NCI-H524 (cell line): ENCODE results near the gene SEC22C.
A peak's percentile ranks its signal among the peaks of the same experiment; 100 is the strongest.
"Not testable (repeated sequence)": the region's sequence is repeated elsewhere in the genome, so short reads cannot be mapped to it uniquely, and the experiment has no call there.

Experiments
- DNase-seq, 2 experiments: peaks; one replicate each; lab custom pipeline; 2025; lab: John Stamatoyannopoulos, UW

SEC22C gene

GRCh38 chr3:42581709-42582473, at the start of gene SEC22C:
Gene SEC22C (minus strand): TSS chr3:42581967. CDS start chr3:42569046, 12,921 bp downstream.
- peak; percentile 92 for DNase-seq

- DNase-seq: no peak
Measured at GRCh38 chr3:42613462-42613861, 31.7 kb upstream of the SEC22C start.

- no peak for DNase-seq
Measured at GRCh38 chr3:42612928-42613327, 31.2 kb upstream of the SEC22C start.

- DNase-seq: no peak
Measured at GRCh38 chr3:42612217-42612616, 30.4 kb upstream of the SEC22C start.

- no peak for DNase-seq
Measured at GRCh38 chr3:42610976-42611375, 29.2 kb upstream of the SEC22C start.

- no peak for DNase-seq
Measured at GRCh38 chr3:42608581-42608980, 26.8 kb upstream of the SEC22C start.

- DNase-seq: peak in 1 of 2 experiments; percentile 15
Measured at GRCh38 chr3:42605546-42606173, 23.9 kb upstream of the SEC22C start.

GRCh38 chr3:42602961-42603360, 21.2 kb upstream of the SEC22C start:
- DNase-seq: no peak

GRCh38 chr3:42601896-42602581, 20.3 kb upstream of the SEC22C start:
- no peak for DNase-seq

- peak in 1 of 2 experiments; percentile 64 for DNase-seq
Measured at GRCh38 chr3:42600958-42601675, 19.4 kb upstream of the SEC22C start.

- peak; percentile 96 to 99 for DNase-seq
Measured at GRCh38 chr3:42600111-42600957, 18.6 kb upstream of the SEC22C start, which contains the start of gene NKTR. Gene NKTR (plus strand): TSS chr3:42600686. CDS start chr3:42601007, 321 bp downstream.

- not testable (repeated sequence) for DNase-seq
Measured at GRCh38 chr3:42597098-42597497, 15.3 kb upstream of the SEC22C start.

- DNase-seq: no peak
Measured at GRCh38 chr3:42595682-42596081, 13.9 kb upstream of the SEC22C start.

GRCh38 chr3:42593635-42594034, 11.9 kb upstream of the SEC22C start:
- no peak for DNase-seq

GRCh38 chr3:42591811-42592210, 10.0 kb upstream of the SEC22C start:
- no peak for DNase-seq

GRCh38 chr3:42590989-42591756, 9.4 kb upstream of the SEC22C start:
- DNase-seq: no peak

GRCh38 chr3:42589382-42590109, 7.8 kb upstream of the SEC22C start:
- no peak for DNase-seq

- DNase-seq: no peak
Measured at GRCh38 chr3:42588625-42589024, 6.9 kb upstream of the SEC22C start.

- DNase-seq: no peak
Measured at GRCh38 chr3:42582474-42583070, 805 bp upstream of the SEC22C start.
